Activated B cell treated with CpG ODN at 0.5 μM for 24 hours (primary cell): ENCODE data around the gene PGLYRP1. TPM values are rescaled to one million over a fixed set of nuclear protein-coding genes. Genes with fewer than 3 reads are reported as not detected.

ENCODE experiments used
- ATAC-seq: fragments of 200-7000 bp; cut with Tn5 transposase; one replicate; pipeline ENCODE4 v1.10.0; 2021; ENCODE audit warnings: low read depth, mild to moderate bottlenecking, moderate library complexity
- CTCF ChIA-PET: fragments of 350-600 bp; sonication (Branson Sonifier 250); formaldehyde crosslinking; loops from one replicate; lab custom pipeline; 2021; ENCODE audit warnings: antibody characterized with exemption; lab: Charles Lee
- POLR2A ChIA-PET: fragments of 350-600 bp; sonication (Branson Sonifier 250); formaldehyde crosslinking; loops from one replicate; lab custom pipeline; 2021; ENCODE audit warnings: antibody characterized with exemption; lab: Charles Lee
- DNase-seq: peaks from one replicate; pipeline ENCODE4 v3.0.0; 2022
- H3K27ac Mint-ChIP-seq: one replicate; pipeline ENCODE4 v1.8.0; 2020; ENCODE audit warnings: mixed read lengths
- H3K27me3 Mint-ChIP-seq: one replicate; pipeline ENCODE4 v1.8.0; 2021; ENCODE audit warnings: mixed read lengths
- H3K36me3 Mint-ChIP-seq: one replicate; pipeline ENCODE4 v1.8.0; 2021; ENCODE audit warnings: low read depth, mixed read lengths
- H3K4me1 Mint-ChIP-seq: one replicate; pipeline ENCODE4 v1.8.0; 2021; ENCODE audit warnings: mixed read lengths
- H3K4me3 Mint-ChIP-seq: one replicate; pipeline ENCODE4 v1.8.0; 2020; ENCODE audit warnings: mild to moderate bottlenecking, mixed read lengths
- H3K9me3 Mint-ChIP-seq: one replicate; pipeline ENCODE4 v1.8.0; 2020; ENCODE audit warnings: mixed read lengths
- CTCF ChIP-seq: fragments of 200-600 bp; IDR thresholded peaks from one replicate; pipeline ENCODE4 v1.8.0; 2022; ENCODE audit warnings: antibody characterized with exemption, mild to moderate bottlenecking
- intact Hi-C: fragments of 100-400 bp; cut with micrococcal nuclease; formaldehyde crosslinking; loops from one replicate; pipeline ENCODE4 v1.15.1; 2024
- total RNA-seq: library from RNA; stranded (reverse); gene quantifications from 2 replicates; pipeline ENCODE4 v1.2.3, GENCODE V29; 2022

The PGLYRP1 gene
- total RNA-seq, 1 donor from 2014 or later: not detected

DNA sequence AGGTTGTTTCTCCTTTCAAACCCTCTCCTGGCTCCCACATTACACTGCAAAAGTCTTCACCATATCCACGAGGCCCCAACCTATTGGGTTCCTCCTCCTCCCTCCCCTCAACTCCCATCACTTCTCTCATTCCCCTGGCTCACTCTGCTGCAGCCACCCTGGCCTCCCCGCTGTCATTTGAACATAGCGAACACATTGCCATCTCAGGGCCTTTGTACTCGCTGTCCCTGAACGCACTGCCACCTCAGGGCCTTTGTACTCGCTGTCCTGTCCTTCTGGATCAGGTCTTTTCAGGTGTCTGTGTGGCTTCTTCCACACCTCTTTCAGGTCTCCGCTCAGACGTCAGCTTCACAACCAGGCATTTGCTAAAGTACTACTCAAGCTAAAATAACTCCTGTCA is 25.9 kb downstream of the PGLYRP1 start:
- CTCF ChIA-PET: no interaction called here
- peaks cover 32% of the 10 kb centered on the region for H3K4me1 Mint-ChIP-seq
- peaks cover 16% of the 10 kb centered on the region for H3K27me3 Mint-ChIP-seq
- no peaks in the 10 kb centered on the region for H3K9me3 Mint-ChIP-seq
- peaks cover 7% of the 10 kb centered on the region for H3K36me3 Mint-ChIP-seq
- H3K27ac Mint-ChIP-seq: no peak overlapping the region
- POLR2A ChIA-PET: interaction anchor here (0.6 to 2.3 kb wide), 2 partner anchors 94 to 996 kb away, joined by 6 to 8 read pairs; partner anchors contain the start of gene MYPOP
- ATAC-seq (no peak), DNase-seq (no peak)
- H3K4me3 Mint-ChIP-seq: peak overlapping the region; percentile 44
- no peak for TF ChIP-seq CTCF
- intact Hi-C loops: no loop called here

DNA sequence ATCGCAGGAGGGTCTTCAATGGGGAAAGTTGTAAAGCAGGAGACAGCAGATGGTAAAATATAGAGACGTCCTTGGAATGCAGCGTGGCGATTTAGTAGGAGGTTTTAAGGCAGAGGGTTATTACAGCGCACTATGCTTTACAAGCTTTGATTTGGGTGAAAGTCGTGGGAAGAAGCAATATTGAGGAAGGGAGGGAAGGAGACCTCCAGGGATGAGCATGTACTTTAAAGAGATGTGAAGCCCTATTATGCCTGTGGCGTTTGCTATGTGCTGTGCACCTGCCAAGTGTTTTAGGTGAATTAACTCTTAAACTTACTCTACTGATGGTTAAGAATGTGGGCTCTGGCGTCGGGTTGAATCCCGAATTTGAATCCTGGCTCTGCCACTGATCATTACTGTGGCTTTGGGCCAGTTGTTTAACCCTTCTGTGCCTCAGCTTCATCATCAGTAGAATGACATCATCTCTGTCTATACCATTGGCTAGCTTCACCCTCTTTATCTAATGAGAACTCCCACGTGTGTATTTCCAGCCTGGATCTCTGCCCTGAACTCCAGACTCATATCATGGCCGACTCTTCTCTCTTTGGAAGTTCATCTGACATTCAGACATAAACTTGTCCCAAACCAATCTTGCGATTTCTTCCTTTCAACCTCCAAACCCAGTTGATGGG is 27.0 kb downstream of the PGLYRP1 start:
- no peak for DNase-seq
- CTCF ChIA-PET: interaction anchor here (1.0 kb wide), 1 partner anchor 21 kb away, joined by 6 read pairs; no protein-coding TSS in a partner anchor
- Mint-ChIP-seq H3K9me3 (no peaks in the 10 kb centered on the region), H3K27ac (no peak overlapping the region), H3K27me3 (peaks cover 20% of the 10 kb centered on the region), H3K36me3 (peaks cover 7% of the 10 kb centered on the region), H3K4me3 (no peak overlapping the region), H3K4me1 (peaks cover 30% of the 10 kb centered on the region)
- no peak for TF ChIP-seq CTCF
- POLR2A ChIA-PET: interaction anchor here (0.5 to 2.3 kb wide), 9 partner anchors 14 to 997 kb away, joined by 3 to 8 read pairs (median 4); partner anchors contain the start of genes IRF2BP1, MYPOP and SIX5
- intact Hi-C loops: loop anchor here (1.0 to 2.0 kb wide), 8 partner anchors 20 to 1353 kb away; partner anchors contain the start of genes DACT3, DHX34, IRF2BP1 and MYPOP
- no peak for ATAC-seq

DNA sequence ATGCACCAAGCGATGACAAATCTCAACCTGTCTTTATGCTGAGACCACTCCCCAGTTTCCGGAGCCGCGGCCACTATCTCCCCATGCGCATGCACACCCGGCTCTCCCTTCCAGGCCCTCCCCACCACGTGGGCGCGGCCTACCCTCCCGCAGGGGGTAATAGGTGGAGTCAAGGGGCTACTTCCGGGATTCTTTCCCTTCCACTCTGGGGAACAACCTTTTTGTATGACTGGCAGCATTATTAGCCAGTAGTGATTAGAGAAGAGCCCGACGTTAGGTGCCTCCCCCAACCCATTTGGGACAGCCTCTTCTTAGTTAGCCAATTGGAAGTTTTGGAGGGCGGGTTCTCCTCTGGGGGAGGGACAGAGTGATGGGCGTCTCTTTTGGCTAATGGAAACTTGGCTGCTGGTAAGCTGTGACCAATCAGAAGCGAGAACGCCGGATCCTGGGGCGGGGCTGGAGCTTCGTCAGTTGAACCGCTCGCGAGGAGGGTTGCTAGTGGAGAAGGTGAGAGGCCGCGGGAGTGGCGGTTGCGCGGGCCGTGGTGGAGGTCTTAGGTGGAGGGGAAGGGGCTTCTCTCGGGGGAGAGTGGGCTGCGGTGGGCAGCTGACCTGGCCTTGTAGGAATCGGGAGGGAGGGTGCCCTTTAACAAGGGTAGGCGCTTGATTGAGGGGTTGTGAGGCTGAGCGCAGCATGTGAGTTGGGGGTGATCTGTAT is 27.7 kb downstream of the PGLYRP1 start, which contains the start of gene CCDC61:
CCDC61 (plus strand) TSS at position 470 of the 717 bp plus-strand sequence. CDS start 7,552 bp downstream, outside the sequence.
- Mint-ChIP-seq H3K36me3 (peaks cover 7% of the 10 kb centered on the region), H3K4me3 (no peak within 1 kb of the TSS), H3K4me1 (peaks cover 23% of the 10 kb centered on the region), H3K9me3 (no peaks in the 10 kb centered on the region), H3K27me3 (peaks cover 21% of the 10 kb centered on the region), H3K27ac (no peak within 1 kb of the TSS)
- POLR2A ChIA-PET: interaction anchor here (0.5 to 2.3 kb wide), 8 partner anchors 14 to 903 kb away, joined by 3 to 8 read pairs (median 4); partner anchors contain the start of genes IRF2BP1, MYPOP and SIX5
- ATAC-seq (peak; percentile 94), DNase-seq (peak; percentile 85)
- intact Hi-C loops: loop anchor here (1.0 to 2.0 kb wide), 8 partner anchors 21 to 1354 kb away; partner anchors contain the start of genes DACT3, DHX34, IRF2BP1 and MYPOP
- CTCF ChIA-PET: interaction anchor here (1.0 kb wide), 1 partner anchor 22 kb away, joined by 6 read pairs; no protein-coding TSS in a partner anchor
- TF ChIP-seq CTCF: no peak

DNA sequence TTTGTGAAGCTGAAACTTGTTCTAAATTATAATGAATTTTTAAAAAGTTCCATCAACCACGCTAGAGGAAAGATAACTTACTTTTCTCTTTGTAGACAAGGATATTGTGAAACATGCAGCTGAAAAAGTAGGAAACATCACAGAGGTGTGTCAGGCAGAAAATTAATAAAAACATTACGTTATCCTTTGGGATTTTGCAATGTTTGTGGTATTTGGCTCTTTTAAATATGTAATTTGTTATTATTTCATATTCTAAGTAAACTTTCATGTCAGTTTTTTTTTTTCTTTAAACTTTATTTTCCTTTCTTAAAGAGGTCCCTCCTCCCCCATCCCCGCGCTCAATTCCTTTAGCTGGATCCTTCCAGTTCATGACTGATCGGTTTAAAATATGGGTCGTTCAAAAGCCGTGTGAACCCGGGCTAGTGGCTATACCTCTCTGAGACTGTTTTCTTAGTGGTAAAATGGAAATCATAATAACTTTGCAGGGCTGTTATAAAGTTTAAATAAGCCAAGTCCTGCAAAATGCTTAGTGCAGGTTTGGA is 28.3 kb downstream of the PGLYRP1 start:
- ATAC-seq: peak; percentile 0

More for the DNA sequence above, 28.3 kb downstream of the PGLYRP1 start:
- DNase-seq: no peak
- no peaks in the 10 kb centered on the region for H3K9me3 Mint-ChIP-seq
- H3K27ac Mint-ChIP-seq: no peak overlapping the region
- H3K36me3 Mint-ChIP-seq: peaks cover 7% of the 10 kb centered on the region
- no peak for TF ChIP-seq CTCF
- peaks cover 21% of the 10 kb centered on the region for H3K27me3 Mint-ChIP-seq
- H3K4me1 Mint-ChIP-seq: peaks cover 18% of the 10 kb centered on the region
- CTCF ChIA-PET: interaction anchor here (0.9 to 1.0 kb wide), 2 partner anchors 22 to 23 kb away, joined by 5 to 6 read pairs; no protein-coding TSS in a partner anchor
- no peak overlapping the region for H3K4me3 Mint-ChIP-seq
- POLR2A ChIA-PET: interaction anchor here (1.0 to 1.4 kb wide), 5 partner anchors 15 to 903 kb away, joined by 4 to 7 read pairs (median 4); partner anchors contain the start of genes IRF2BP1 and SIX5
- intact Hi-C loops: loop anchor here (2.0 kb wide), 3 partner anchors 68 to 1354 kb away; partner anchors contain the start of genes DACT3 and DHX34
